Measurements from ENCODE around the gene SP140L. TPM values are rescaled to one million over a fixed set of nuclear protein-coding genes. Genes with fewer than 3 reads are reported as not detected.

SP140L gene
- total and polyA plus RNA-seq, 2 donors (not counting 1 experiment from before 2014, with no cell fraction given) = 94.6 to 154 TPM

Other genes starting within 250 kb of the SP140L start
- gene SP110, start 107.2 kb upstream of the SP140L start, total RNA-seq = 261 and 280 TPM in 2 replicates
- gene SP110, start 107.2 kb upstream of the SP140L start, polyA plus RNA-seq = 124 and 162 TPM in 2 replicates
- 411 and 424 TPM in 2 replicates for gene SP140, start 101.5 kb upstream of the SP140L start, total RNA-seq
- gene SP140, start 101.5 kb upstream of the SP140L start, polyA plus RNA-seq = 71.1 and 78.7 TPM in 2 replicates
- gene SP100, start 89.0 kb downstream of the SP140L start, total RNA-seq = 554 and 579 TPM in 2 replicates
- gene SP100, start 89.0 kb downstream of the SP140L start, polyA plus RNA-seq = 209 and 290 TPM in 2 replicates

Measured in B cell (primary cell).